ENCODE data around the gene LRRC4C.
"Not testable (repeated sequence)": the region's sequence is repeated elsewhere in the genome, so short reads cannot be mapped to it uniquely, and the experiment has no call there.

LRRC4C gene

GRCh38 chr11:41020259-41020658, 439.2 kb downstream of the LRRC4C start:
- DNase-seq (ENCODE audit: low read depth in 2 of 2): no peak

GRCh38 chr11:41019666-41020065, 439.8 kb downstream of the LRRC4C start:
- not testable (repeated sequence) for DNase-seq (ENCODE audit: low read depth in 2 of 2)

GRCh38 chr11:41018224-41018623, 441.2 kb downstream of the LRRC4C start:
- no peak for DNase-seq (ENCODE audit: low read depth in 2 of 2)

- DNase-seq (ENCODE audit: low read depth in 2 of 2): no peak
These were observed 448.9 kb downstream of the LRRC4C start for GRCh38 chr11:41010361-41011050.

GRCh38 chr11:41005986-41006385, 453.5 kb downstream of the LRRC4C start:
- DNase-seq (ENCODE audit: low read depth in 2 of 2): no peak

GRCh38 chr11:41003339-41004282, 455.8 kb downstream of the LRRC4C start:
- no peak for DNase-seq (ENCODE audit: low read depth in 2 of 2)

- DNase-seq (ENCODE audit: low read depth in 2 of 2): no peak
These were observed 460.5 kb downstream of the LRRC4C start for GRCh38 chr11:40998920-40999319.

- DNase-seq (ENCODE audit: low read depth in 2 of 2): no peak
These were observed 471.5 kb downstream of the LRRC4C start for GRCh38 chr11:40987776-40988435.

GRCh38 chr11:40986320-40986719, 473.1 kb downstream of the LRRC4C start:
- no peak for DNase-seq (ENCODE audit: low read depth in 2 of 2)

- DNase-seq (ENCODE audit: low read depth in 2 of 2): no peak
These were observed 484.4 kb downstream of the LRRC4C start for GRCh38 chr11:40975076-40975475.

- DNase-seq (ENCODE audit: low read depth in 2 of 2): no peak
These were observed 485.2 kb downstream of the LRRC4C start for GRCh38 chr11:40974186-40974795.

GRCh38 chr11:40958707-40959106, 500.7 kb downstream of the LRRC4C start:
- DNase-seq (ENCODE audit: low read depth in 2 of 2): no peak

- DNase-seq (ENCODE audit: low read depth in 2 of 2): no peak
These were observed 507.0 kb downstream of the LRRC4C start for GRCh38 chr11:40952479-40952878.

- no peak for DNase-seq (ENCODE audit: low read depth in 2 of 2)
These were observed 521.5 kb downstream of the LRRC4C start for GRCh38 chr11:40938002-40938401.

- DNase-seq (ENCODE audit: low read depth in 2 of 2): no peak
These were observed 534.5 kb downstream of the LRRC4C start for GRCh38 chr11:40924915-40925314.

GRCh38 chr11:40921246-40921645, 538.2 kb downstream of the LRRC4C start:
- DNase-seq (ENCODE audit: low read depth in 2 of 2): no peak

GRCh38 chr11:40910774-40911173, 548.7 kb downstream of the LRRC4C start:
- not testable (repeated sequence) for DNase-seq (ENCODE audit: low read depth in 2 of 2)

- DNase-seq (ENCODE audit: low read depth in 2 of 2): no peak
These were observed 565.0 kb downstream of the LRRC4C start for GRCh38 chr11:40894501-40894900.

- no peak for DNase-seq (ENCODE audit: low read depth in 2 of 2)
These were observed 574.0 kb downstream of the LRRC4C start for GRCh38 chr11:40885250-40885954.

GRCh38 chr11:40882301-40882700, 577.2 kb downstream of the LRRC4C start:
- no peak for DNase-seq (ENCODE audit: low read depth in 2 of 2)

- no peak for DNase-seq (ENCODE audit: low read depth in 2 of 2)
These were observed 579.5 kb downstream of the LRRC4C start for GRCh38 chr11:40879911-40880310.

Data from stimulated activated CD4-positive, alpha-beta T cell treated with anti-CD3 and anti-CD28 coated beads, Interleukin-12 subunit alpha, Interleukin-12 subunit beta, amount 100 ng/mL, for 24 hours (primary cell).